Dermis microvascular lymphatic vessel endothelial cell (primary cell): ENCODE measurements around the gene NBPF1. TPM values are rescaled to one million over a fixed set of nuclear protein-coding genes. Genes with fewer than 3 reads are reported as not detected.
"Not testable (repeated sequence)": the region's sequence is repeated elsewhere in the genome, so short reads cannot be mapped to it uniquely, and the experiment has no call there.

Source experiments
- DNase-seq, 2 donors: peaks; one replicate each; pipeline versions ENCODE4 v3.0.0 to v3.0.0-alpha.2; 2010; ENCODE audit warnings: low read depth in 2 of 2
- total RNA-seq: library from RNA; depleted of rRNA; stranded (reverse); fragments of >200 nt; gene quantifications from 2 replicates; pipeline ENCODE4 v1.2.1, GENCODE V29; 2014

The NBPF1 gene
- total RNA-seq, 1 donor from 2014 or later, result 20.4 TPM

GRCh38 chr1:16607853-16608815 is 5.2 kb downstream of the NBPF1 start:
- not testable (repeated sequence) for DNase-seq

- no peak for DNase-seq
Measured at GRCh38 chr1:16607433-16607851, 5.9 kb downstream of the NBPF1 start.

- not testable (repeated sequence) for DNase-seq
Measured at GRCh38 chr1:16606666-16607432, 6.5 kb downstream of the NBPF1 start.

GRCh38 chr1:16605532-16606505 is 7.5 kb downstream of the NBPF1 start:
- DNase-seq, result no peak

GRCh38 chr1:16605213-16605525 is 8.2 kb downstream of the NBPF1 start:
- DNase-seq, result no peak

- not testable (repeated sequence) for DNase-seq
Measured at GRCh38 chr1:16604514-16605212, 8.7 kb downstream of the NBPF1 start.

GRCh38 chr1:16603623-16604022 is 9.7 kb downstream of the NBPF1 start:
- DNase-seq, result not testable (repeated sequence)

GRCh38 chr1:16602336-16603011 is 10.9 kb downstream of the NBPF1 start:
- DNase-seq, result not testable (repeated sequence)

- not testable (repeated sequence) for DNase-seq
Measured at GRCh38 chr1:16600855-16601786, 12.2 kb downstream of the NBPF1 start.

GRCh38 chr1:16599326-16599725 is 14.0 kb downstream of the NBPF1 start:
- not testable (repeated sequence) for DNase-seq

- DNase-seq, result not testable (repeated sequence)
Measured at GRCh38 chr1:16595216-16595615, 18.1 kb downstream of the NBPF1 start.

- DNase-seq, result not testable (repeated sequence)
Measured at GRCh38 chr1:16591845-16592244, 21.5 kb downstream of the NBPF1 start.

GRCh38 chr1:16588081-16588480 is 25.3 kb downstream of the NBPF1 start:
- peak in 1 of 2 donors; percentile 2 for DNase-seq

GRCh38 chr1:16587639-16588038 is 25.7 kb downstream of the NBPF1 start:
- DNase-seq, result not testable (repeated sequence)

- DNase-seq, result not testable (repeated sequence)
Measured at GRCh38 chr1:16565324-16565723, 48.0 kb downstream of the NBPF1 start.

GRCh38 chr1:16561035-16561434 is 52.3 kb downstream of the NBPF1 start:
- not testable (repeated sequence) for DNase-seq

- not testable (repeated sequence) for DNase-seq
Measured at GRCh38 chr1:16560498-16560897, 52.9 kb downstream of the NBPF1 start.

GRCh38 chr1:16559688-16560087 is 53.7 kb downstream of the NBPF1 start:
- not testable (repeated sequence) for DNase-seq

GRCh38 chr1:16557034-16557433 is 56.3 kb downstream of the NBPF1 start:
- not testable (repeated sequence) for DNase-seq
